Uterus (tissue), 2 donors: ENCODE data around the gene TTC23.

ENCODE experiments used
- POLR2A ChIP-seq, 2 donors: fragments of 450-650 bp; IDR thresholded peaks; one replicate each; pipeline ENCODE4 v1.6.1; 2016; ENCODE audit warnings: antibody characterized with exemption in 2 of 2, mild to moderate bottlenecking in 1 of 2, moderate library complexity in 1 of 2
- TF ChIP-seq, protein P1 (sequence below), 4 experiments: fragments of 200-600 bp in 2 of 4; fragments of 450-650 bp in 2 of 4; sonication (generic) in 2 of 4; IDR thresholded peaks; one replicate each; pipeline ENCODE4 v1.5.1; 2016 to 2019; ENCODE audit warnings: antibody characterized with exemption in 4 of 4, mild to moderate bottlenecking in 2 of 4, moderate library complexity in 1 of 4

DNA sequence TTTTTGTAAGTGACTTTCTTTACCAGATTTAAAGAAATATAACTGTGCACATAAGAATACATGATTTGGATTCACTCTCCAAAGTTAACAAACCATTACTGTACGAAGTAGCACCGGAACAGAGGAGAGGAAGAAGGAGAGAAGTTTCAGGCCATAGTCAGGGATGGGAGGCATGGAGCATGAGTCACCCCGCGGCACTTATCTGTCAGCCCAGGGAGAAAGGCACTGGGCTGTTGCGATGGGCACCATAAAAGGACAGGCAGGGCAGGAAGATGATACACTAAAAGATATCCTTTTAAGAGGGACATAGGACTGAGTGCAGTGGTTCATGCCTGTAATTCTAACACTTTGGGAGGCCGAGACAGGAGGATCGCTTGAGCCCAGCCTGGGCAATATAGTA, 37.0 kb downstream of the TTC23 start:
- TF ChIP-seq, protein P1, sequence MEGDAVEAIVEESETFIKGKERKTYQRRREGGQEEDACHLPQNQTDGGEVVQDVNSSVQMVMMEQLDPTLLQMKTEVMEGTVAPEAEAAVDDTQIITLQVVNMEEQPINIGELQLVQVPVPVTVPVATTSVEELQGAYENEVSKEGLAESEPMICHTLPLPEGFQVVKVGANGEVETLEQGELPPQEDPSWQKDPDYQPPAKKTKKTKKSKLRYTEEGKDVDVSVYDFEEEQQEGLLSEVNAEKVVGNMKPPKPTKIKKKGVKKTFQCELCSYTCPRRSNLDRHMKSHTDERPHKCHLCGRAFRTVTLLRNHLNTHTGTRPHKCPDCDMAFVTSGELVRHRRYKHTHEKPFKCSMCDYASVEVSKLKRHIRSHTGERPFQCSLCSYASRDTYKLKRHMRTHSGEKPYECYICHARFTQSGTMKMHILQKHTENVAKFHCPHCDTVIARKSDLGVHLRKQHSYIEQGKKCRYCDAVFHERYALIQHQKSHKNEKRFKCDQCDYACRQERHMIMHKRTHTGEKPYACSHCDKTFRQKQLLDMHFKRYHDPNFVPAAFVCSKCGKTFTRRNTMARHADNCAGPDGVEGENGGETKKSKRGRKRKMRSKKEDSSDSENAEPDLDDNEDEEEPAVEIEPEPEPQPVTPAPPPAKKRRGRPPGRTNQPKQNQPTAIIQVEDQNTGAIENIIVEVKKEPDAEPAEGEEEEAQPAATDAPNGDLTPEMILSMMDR (IDR thresholded peaks at IDR 0.05), result no peak
- TF ChIP-seq POLR2A (IDR thresholded peaks at IDR 0.05), result no peak
